ENCODE results near the gene TTLL11.

- TF ChIP-seq TAF1 (IDR thresholded peaks at IDR 0.05; ENCODE audit: low read depth, low read length) (no peak), POLR2A (IDR thresholded peaks at IDR 0.05; ENCODE audit: low read depth, low read length) (no peak), POLR2AphosphoS5 (IDR thresholded peaks at IDR 0.05; ENCODE audit: low read depth, low read length) (no peak), POU2F2 (IDR thresholded peaks at IDR 0.05; ENCODE audit: low read depth, low read length) (no peak), PAX5 (IDR thresholded peaks at IDR 0.05; ENCODE audit: insufficient read depth, low read length, severe bottlenecking) (no peak)
These were observed 199.3 kb downstream of the TTLL11 start for GRCh38 chr9:121893786-121894185.

Measured in GM12891 (cell line).